Activated CD4-positive, alpha-beta T cell treated with anti-CD3 and anti-CD28 coated beads for 36 hours (primary cell): ENCODE results near the gene SPAAR. TPM values are rescaled to one million over a fixed set of nuclear protein-coding genes. Genes with fewer than 3 reads are reported as not detected.
"Not testable (repeated sequence)": the region's sequence is repeated elsewhere in the genome, so short reads cannot be mapped to it uniquely, and the experiment has no call there.

Source experiments
- ATAC-seq: fragments of 200-7000 bp; cut with Tn5 transposase; one replicate; pipeline ENCODE4 v1.10.0; 2021; ENCODE audit warnings: mild to moderate bottlenecking, moderate library complexity
- CTCF ChIA-PET: fragments of 350-600 bp; sonication (Branson Sonifier 250); formaldehyde crosslinking; loops from one replicate; lab custom pipeline; 2021; ENCODE audit warnings: antibody characterized with exemption; lab: Charles Lee
- POLR2A ChIA-PET: fragments of 350-600 bp; sonication (Branson Sonifier 250); formaldehyde crosslinking; loops from one replicate; lab custom pipeline; 2021; ENCODE audit warnings: antibody characterized with exemption, inconsistent platforms; lab: Charles Lee
- DNase-seq: peaks from one replicate; pipeline ENCODE4 v3.0.0-alpha.2; 2020
- H3K27ac Mint-ChIP-seq: one replicate; pipeline ENCODE4 v1.8.0; 2021; ENCODE audit warnings: mixed read lengths
- H3K27me3 Mint-ChIP-seq: one replicate; pipeline ENCODE4 v1.8.0; 2021; ENCODE audit warnings: mixed read lengths
- H3K36me3 Mint-ChIP-seq: one replicate; pipeline ENCODE4 v1.8.0; 2021; ENCODE audit warnings: low read depth, mixed read lengths
- H3K4me1 Mint-ChIP-seq: one replicate; pipeline ENCODE4 v1.8.0; 2021; ENCODE audit warnings: mixed read lengths
- H3K4me3 Mint-ChIP-seq: one replicate; pipeline ENCODE4 v1.8.0; 2021; ENCODE audit warnings: mild to moderate bottlenecking, moderate library complexity, mixed read lengths
- H3K9me3 Mint-ChIP-seq: one replicate; pipeline ENCODE4 v1.8.0; 2021; ENCODE audit warnings: low read depth, mixed read lengths
- intact Hi-C, 2 experiments: fragments of 100-400 bp; cut with DNase I in 1 of 2; cut with micrococcal nuclease in 1 of 2; formaldehyde crosslinking; loops; one replicate each; pipeline versions ENCODE4 v1.14.2 to v1.15.1; 2022 to 2024; cut with DNase I, micrococcal nuclease
- total RNA-seq, 2 experiments: library from RNA; stranded (reverse); gene quantifications; one replicate each; pipeline ENCODE4 v1.2.3, GENCODE V29; 2021

The SPAAR gene
- total RNA-seq, 2 experiments from 2014 or later: not detected

DNA sequence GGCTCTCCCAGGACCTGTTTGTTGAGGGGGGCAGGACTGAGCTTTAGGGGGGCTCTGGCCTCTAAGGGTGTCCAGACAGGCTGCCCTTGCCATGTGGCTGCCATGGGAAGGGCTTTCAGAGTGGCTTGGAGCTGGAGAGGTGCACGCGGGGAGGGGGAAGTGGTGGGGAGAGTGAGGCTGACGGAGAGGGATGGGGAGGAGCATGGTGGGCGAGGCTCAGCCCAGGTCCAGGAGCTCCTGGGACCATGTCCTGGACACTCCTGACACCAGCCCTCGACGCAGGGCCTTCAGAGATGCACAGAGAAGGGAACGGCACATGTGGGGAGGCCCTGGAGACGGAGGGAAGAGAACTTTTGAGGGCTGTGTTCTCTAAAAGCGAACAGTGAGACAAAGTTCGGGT, 2.4 kb downstream of the SPAAR start:
- intact Hi-C loops: loop anchor here in 1 of 2 experiments (2.0 kb wide), 1 partner anchor 33 kb away; no protein-coding TSS in a partner anchor
- Mint-ChIP-seq H3K27me3 (no peaks in the 10 kb centered on the region), H3K4me1 (peaks cover 51% of the 10 kb centered on the region), H3K36me3 (no peaks in the 10 kb centered on the region), H3K9me3 (no peaks in the 10 kb centered on the region), H3K4me3 (no peak overlapping the region), H3K27ac (no peak overlapping the region)
- ChIA-PET CTCF (interaction anchor here (0.7 to 3.9 kb wide), 15 partner anchors 9 to 281 kb away, joined by 3 to 24 read pairs (median 3); partner anchors contain the start of gene NPR2), POLR2A (interaction anchor here (0.5 to 0.6 kb wide), 2 partner anchors 13 to 865 kb away, joined by 3 to 4 read pairs; no protein-coding TSS in a partner anchor)
- ATAC-seq: no peak
- no peak for DNase-seq

DNA sequence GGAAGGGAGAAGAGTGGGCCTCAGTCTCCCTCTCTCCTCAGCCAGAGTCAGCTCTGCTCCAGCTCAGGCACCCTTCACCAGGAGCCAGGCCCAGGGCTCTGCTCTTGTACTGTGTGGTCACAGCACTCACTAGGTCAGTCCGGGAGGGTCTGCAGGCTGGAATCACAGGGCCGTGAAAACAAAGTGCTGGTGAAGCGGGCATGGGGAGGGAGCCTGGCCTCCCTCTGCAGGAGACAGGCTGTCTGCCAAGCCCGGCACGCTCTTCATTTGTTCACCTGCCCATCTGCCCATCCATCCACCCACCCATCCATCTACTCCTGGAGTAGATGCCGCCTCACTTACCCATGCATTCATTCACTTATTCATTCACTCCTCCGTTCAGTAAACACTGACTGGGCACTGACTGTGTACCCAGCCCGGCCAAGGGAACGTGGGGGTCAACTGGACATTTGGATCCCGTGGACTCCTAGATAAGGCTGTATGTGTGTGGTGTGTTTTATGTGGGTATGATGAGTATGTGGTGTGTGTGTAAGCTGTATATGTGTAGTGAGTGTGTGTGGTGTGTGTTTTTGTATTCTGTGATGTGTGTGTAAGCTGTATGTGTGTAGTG, 3.6 kb downstream of the SPAAR start:
- Mint-ChIP-seq H3K27me3 (no peaks in the 10 kb centered on the region), H3K36me3 (no peaks in the 10 kb centered on the region), H3K4me1 (peaks cover 46% of the 10 kb centered on the region), H3K4me3 (no peak overlapping the region), H3K9me3 (no peaks in the 10 kb centered on the region), H3K27ac (no peak overlapping the region)
- intact Hi-C loops: no loop called here
- ChIA-PET POLR2A (no interaction called here), CTCF (interaction anchor here (0.6 to 3.9 kb wide), 3 partner anchors 10 to 32 kb away, joined by 3 to 24 read pairs (median 9); no protein-coding TSS in a partner anchor)
- DNase-seq (no peak), ATAC-seq (no peak)

DNA sequence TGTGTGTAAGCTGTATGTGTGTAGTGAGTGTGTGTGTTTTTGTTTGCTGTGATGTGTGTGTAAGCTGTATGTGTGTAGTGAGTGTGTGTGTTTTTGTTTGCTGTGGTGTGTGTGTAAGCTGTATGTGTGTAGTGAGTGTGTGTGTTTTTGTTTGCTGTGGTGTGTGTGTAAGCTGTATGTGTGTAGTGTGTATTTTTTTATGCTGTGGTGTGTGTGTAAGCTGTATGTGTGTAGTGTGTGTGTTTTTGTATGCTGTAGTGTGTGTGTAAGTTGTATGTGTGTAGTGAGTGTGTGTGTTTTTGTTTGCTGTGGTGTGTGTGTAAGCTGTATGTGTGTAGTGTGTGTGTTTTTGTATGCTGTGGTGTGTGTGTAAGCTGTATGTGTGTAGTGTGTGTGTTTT, 4.1 kb downstream of the SPAAR start:
- CTCF ChIA-PET: interaction anchor here (0.6 to 3.9 kb wide), 2 partner anchors 11 to 32 kb away, joined by 3 to 24 read pairs; no protein-coding TSS in a partner anchor
- POLR2A ChIA-PET, H3K4me3 Mint-ChIP-seq: not testable (repeated sequence)

DNA sequence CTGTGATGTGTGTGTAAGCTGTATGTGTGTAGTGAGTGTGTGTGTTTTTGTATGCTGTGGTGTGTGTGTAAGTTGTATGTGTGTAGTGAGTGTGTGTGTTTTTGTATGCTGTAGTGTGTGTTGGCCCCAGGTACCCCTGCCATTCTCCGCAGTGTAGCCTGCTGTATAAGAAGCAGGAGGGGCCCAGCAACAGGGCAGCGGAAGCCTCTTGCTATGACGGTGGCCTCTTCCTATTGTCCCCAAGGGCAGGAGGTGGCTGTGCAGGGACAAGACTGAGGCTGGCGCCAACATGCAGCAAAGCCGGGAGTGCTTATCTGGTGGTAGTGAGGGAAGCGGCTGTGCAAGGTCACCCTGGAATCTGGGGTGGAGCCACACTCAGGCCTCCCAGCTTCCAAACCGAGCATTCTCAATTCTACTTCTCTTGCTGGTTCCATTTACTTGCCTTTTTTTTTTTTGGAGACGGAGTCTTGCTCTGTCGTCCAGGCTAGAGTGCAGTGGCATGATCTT, 5.1 kb downstream of the SPAAR start:
- no peak overlapping the region for H3K4me3 Mint-ChIP-seq
- CTCF ChIA-PET: no interaction called here
- DNase-seq: peak; percentile 51
- H3K27me3 Mint-ChIP-seq: no peaks in the 10 kb centered on the region
- H3K27ac Mint-ChIP-seq: no peak overlapping the region
- ATAC-seq: peak; percentile 46
- H3K4me1 Mint-ChIP-seq: peaks cover 33% of the 10 kb centered on the region
- no peaks in the 10 kb centered on the region for H3K36me3 Mint-ChIP-seq
- POLR2A ChIA-PET: no interaction called here
- no peaks in the 10 kb centered on the region for H3K9me3 Mint-ChIP-seq
- intact Hi-C loops: no loop called here

More for the DNA sequence above, 4.1 kb downstream of the SPAAR start:
- H3K9me3 Mint-ChIP-seq, H3K27me3 Mint-ChIP-seq, ATAC-seq, intact Hi-C loops, DNase-seq, H3K36me3 Mint-ChIP-seq, H3K27ac Mint-ChIP-seq: not testable (repeated sequence)
- H3K4me1 Mint-ChIP-seq: peaks cover 42% of the 10 kb centered on the region

DNA sequence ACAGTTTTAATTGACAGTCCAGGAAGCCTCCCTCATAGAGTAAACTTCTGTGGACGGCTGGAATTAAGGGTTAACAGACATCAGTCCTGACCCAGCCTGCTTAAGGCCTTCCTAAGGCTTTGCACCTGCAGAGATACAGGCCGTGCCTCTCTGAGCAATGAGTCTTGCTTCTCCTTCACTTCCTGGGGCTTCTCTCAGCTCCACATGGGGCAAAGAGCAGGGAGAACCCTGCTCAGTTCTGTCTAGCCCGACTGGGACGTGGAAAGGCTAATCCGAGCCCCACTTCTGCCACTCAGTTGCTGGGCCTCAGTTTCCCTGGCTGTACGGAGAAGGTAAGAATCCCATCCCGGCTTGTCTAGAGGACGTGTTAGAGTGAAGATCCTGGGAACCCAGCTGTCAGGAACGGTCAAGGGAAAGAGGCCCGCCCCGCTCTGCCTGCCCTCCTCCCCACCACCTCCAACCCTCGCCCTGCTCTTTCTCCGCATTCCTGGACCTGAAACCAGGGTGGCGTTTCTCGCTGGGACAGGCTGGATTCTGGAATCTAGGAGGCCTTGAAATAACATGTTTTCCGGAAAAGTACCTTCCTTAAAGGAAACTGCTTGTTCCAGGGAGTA, 6.5 kb downstream of the SPAAR start:
- intact Hi-C loops: no loop called here

DNA sequence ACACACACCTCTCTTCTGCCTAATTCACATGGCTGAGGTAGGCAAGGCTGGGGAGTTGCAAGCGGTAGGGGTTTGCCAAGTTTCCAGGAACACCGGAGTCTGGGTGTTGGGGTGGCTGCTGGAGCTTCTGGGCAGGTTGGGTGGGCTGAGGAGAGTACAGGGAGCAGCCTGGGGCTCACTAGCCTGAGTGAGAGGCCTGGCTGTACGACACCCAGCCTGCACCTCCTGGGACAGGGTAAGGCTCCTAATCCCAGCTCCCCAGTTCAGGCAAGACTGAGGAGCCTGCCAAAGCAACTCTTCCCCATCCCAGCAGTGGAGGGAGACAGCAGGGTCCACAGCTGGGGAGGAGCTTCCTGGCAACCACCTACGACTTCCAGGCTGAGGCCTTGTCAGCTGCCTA, 8.0 kb downstream of the SPAAR start:
- DNase-seq (no peak), ATAC-seq (no peak)
- Mint-ChIP-seq H3K27me3 (no peaks in the 10 kb centered on the region), H3K9me3 (no peaks in the 10 kb centered on the region), H3K4me1 (peaks cover 8% of the 10 kb centered on the region), H3K4me3 (no peak overlapping the region), H3K27ac (no peak overlapping the region), H3K36me3 (no peaks in the 10 kb centered on the region)
- ChIA-PET POLR2A (no interaction called here), CTCF (interaction anchor here (0.5 to 1.6 kb wide), 5 partner anchors 28 to 292 kb away, joined by 3 to 4 read pairs (median 3); no protein-coding TSS in a partner anchor)
- intact Hi-C loops: no loop called here

More for the DNA sequence above, 6.5 kb downstream of the SPAAR start:
- Mint-ChIP-seq H3K9me3 (no peaks in the 10 kb centered on the region), H3K27ac (no peak overlapping the region), H3K36me3 (no peaks in the 10 kb centered on the region), H3K4me3 (no peak overlapping the region), H3K27me3 (no peaks in the 10 kb centered on the region), H3K4me1 (peaks cover 20% of the 10 kb centered on the region)
- DNase-seq (no peak), ATAC-seq (no peak)
- CTCF ChIA-PET: no interaction called here
- POLR2A ChIA-PET: no interaction called here

DNA sequence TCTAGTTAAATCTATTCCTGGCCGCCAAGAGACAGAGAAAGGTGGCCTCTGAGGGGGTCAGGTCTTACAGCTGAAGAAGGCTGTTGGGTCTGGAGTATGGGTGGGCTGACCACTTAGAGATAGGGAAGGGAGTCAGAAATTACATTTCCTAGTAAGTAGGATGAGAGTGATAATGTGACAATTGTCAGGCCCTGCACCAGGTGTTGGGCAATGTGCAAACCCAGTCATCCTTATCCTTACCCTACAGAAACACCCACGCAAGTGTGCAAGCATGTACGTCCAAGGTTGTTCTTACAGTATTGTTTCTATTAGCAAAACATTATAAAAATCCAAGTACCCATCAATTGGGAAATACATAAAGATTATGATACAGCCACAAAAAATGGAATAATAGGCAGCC, 9.5 kb downstream of the SPAAR start:
- intact Hi-C loops: no loop called here
- Mint-ChIP-seq H3K4me3 (no peak overlapping the region), H3K36me3 (no peaks in the 10 kb centered on the region), H3K27ac (no peak overlapping the region), H3K27me3 (no peaks in the 10 kb centered on the region), H3K4me1 (peaks cover 16% of the 10 kb centered on the region), H3K9me3 (no peaks in the 10 kb centered on the region)
- DNase-seq (no peak), ATAC-seq (no peak)
- POLR2A ChIA-PET: no interaction called here
- CTCF ChIA-PET: interaction anchor here (0.7 to 4.0 kb wide), 4 partner anchors 16 to 271 kb away, joined by 3 to 15 read pairs (median 8); no protein-coding TSS in a partner anchor

DNA sequence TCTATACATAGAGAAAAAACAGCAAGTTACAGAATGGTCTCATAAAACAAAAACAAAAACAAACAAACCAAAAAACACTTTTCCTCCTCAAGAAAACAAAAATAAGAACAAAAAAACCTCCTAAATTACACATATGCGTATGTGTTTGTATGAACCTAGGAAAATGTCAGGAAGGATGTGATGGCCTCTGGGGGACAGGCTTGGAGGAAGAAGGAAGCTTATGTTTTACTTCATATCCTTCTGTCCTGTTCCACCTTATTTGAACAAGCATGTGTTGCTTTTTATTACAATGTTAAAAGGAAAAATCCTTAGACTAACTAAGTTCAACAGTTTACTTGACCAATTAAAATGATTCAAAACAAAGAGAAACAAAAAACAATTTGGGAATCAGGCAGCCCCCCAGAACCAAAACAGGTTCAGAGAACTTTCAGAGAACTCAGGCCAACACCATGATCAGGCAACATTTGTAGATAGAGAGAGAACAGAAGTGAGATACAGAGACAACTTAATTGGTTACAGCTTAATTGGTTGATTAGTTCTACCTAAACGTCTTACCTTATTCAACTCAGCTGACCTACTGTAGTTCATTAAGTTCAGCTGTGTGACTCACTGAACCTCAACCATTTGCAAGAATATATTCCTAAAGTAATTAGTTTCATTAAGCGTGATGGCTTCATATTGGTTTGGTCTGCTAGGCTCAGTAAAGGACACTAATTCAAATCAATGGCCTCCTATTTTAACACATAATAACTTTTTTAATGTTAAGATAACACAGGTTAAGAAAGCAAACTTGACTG, 10.1 kb downstream of the SPAAR start:
- H3K4me3 Mint-ChIP-seq: no peak overlapping the region
- ChIA-PET POLR2A (no interaction called here), CTCF (interaction anchor here (0.7 to 4.0 kb wide), 5 partner anchors 8 to 37 kb away, joined by 3 to 15 read pairs (median 5); no protein-coding TSS in a partner anchor)
- intact Hi-C loops: no loop called here
- no peaks in the 10 kb centered on the region for H3K36me3 Mint-ChIP-seq
- H3K9me3 Mint-ChIP-seq: no peaks in the 10 kb centered on the region
- ATAC-seq (no peak), DNase-seq (no peak)
- H3K27me3 Mint-ChIP-seq: no peaks in the 10 kb centered on the region
- no peak overlapping the region for H3K27ac Mint-ChIP-seq
- peaks cover 22% of the 10 kb centered on the region for H3K4me1 Mint-ChIP-seq

DNA sequence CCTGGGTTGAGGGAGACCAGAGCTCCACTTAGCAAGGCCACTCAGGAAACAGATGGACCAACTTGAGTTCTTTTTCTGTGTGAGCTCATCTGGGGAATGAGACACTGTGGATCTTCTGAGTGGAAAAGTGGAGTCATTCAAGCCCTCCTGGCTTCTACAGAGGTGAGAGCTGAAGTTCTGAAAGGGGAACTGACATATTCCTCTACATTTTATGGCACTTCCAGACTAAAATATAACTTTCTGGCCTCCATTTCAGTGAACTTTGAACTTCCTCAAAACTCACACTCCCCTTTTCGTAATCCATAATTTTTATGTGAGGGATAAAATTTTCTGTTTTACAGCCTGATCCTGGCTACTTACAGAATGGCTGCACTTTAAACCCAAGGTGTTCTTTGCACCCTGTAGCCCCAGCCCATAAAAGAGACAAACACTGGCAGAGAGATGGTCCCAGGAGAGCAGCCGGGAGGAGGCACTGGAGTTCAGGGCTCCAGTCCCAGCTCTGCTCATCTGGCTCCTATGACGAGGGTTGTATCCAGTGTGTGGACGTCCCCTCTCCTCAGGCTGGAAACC, 10.8 kb downstream of the SPAAR start:
- Mint-ChIP-seq H3K27ac (no peak overlapping the region), H3K9me3 (no peaks in the 10 kb centered on the region), H3K4me3 (no peak overlapping the region), H3K36me3 (no peaks in the 10 kb centered on the region), H3K4me1 (peaks cover 27% of the 10 kb centered on the region), H3K27me3 (no peaks in the 10 kb centered on the region)
- POLR2A ChIA-PET: interaction anchor here (0.6 kb wide), 1 partner anchor 198 kb away, joined by 6 read pairs; no protein-coding TSS in a partner anchor
- no peak for ATAC-seq
- DNase-seq: no peak
- CTCF ChIA-PET: interaction anchor here (0.7 to 4.0 kb wide), 7 partner anchors 9 to 130 kb away, joined by 3 to 15 read pairs (median 3); no protein-coding TSS in a partner anchor
- intact Hi-C loops: no loop called here

DNA sequence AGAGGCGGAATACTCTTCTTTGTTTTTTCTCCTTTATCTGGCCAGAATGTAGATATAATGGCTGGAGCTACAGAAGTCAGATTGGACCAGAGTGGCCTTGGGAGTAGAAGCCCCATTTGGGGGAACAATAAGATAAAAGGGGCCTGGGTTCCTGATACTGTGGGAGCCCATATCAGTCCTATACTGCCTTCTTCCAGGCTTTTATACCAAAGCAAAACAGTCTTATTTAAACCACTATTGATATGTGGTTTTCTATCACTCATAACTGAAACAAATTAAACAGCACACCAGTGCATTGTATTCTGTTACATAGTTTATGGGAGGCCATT, 14.3 kb downstream of the SPAAR start:
- no peaks in the 10 kb centered on the region for H3K9me3 Mint-ChIP-seq
- H3K27ac Mint-ChIP-seq: no peak overlapping the region
- POLR2A ChIA-PET: no interaction called here
- no peak for ATAC-seq
- no peaks in the 10 kb centered on the region for H3K27me3 Mint-ChIP-seq
- CTCF ChIA-PET: interaction anchor here (1.2 to 1.3 kb wide), 3 partner anchors 12 to 100 kb away, joined by 3 to 4 read pairs (median 3); no protein-coding TSS in a partner anchor
- intact Hi-C loops: no loop called here
- H3K4me3 Mint-ChIP-seq: no peak overlapping the region
- no peaks in the 10 kb centered on the region for H3K36me3 Mint-ChIP-seq
- H3K4me1 Mint-ChIP-seq: peaks cover 25% of the 10 kb centered on the region
- no peak for DNase-seq
